A549 (cell line): ENCODE data around the gene PRSS22. TPM values are rescaled to one million over a fixed set of nuclear protein-coding genes. Genes with fewer than 3 reads are reported as not detected.

Source experiments
- ATAC-seq, 2 experiments: fragments of 200-7000 bp in 1 of 2; fragments of >200 bp in 1 of 2; cut with Nextera tagmentation in 1 of 2; cut with Tn5 transposase in 1 of 2; 3 replicates each; pipeline versions ENCODE4 v1.8.0 to v1.9.1; 2018 to 2020; ENCODE audit warnings: mild to moderate bottlenecking in 1 of 2, moderate library complexity in 1 of 2
- CTCF ChIA-PET: fragments of 300-600 bp; sonication (Branson Sonifier 250); formaldehyde crosslinking; extraction: SDS; loops from one replicate; lab custom pipeline; 2021; ENCODE audit warnings: antibody characterized with exemption, inconsistent platforms; lab: Yijun Ruan, JAX
- POLR2A ChIA-PET: fragments of 350-600 bp; formaldehyde crosslinking; extraction: SDS; loops from one replicate; lab custom pipeline; 2021; ENCODE audit warnings: antibody characterized with exemption, inconsistent platforms; lab: Yijun Ruan, JAX
- DNase-seq, 2 experiments: peaks; one replicate each; pipeline versions ENCODE4 v3.0.0 to v3.0.0-alpha.2; 2011 to 2016; ENCODE audit warnings: low read depth in 1 of 2, low spot score in 1 of 2
- FAIRE-seq: peaks from 2 replicates; lab custom pipeline; 2011; peaks lifted over from hg19 to GRCh38; lab: Jason Lieb, UNC
- H3K27ac ChIP-seq, 2 experiments: fragments of >200 bp; sonication (Bioruptor Twin); formaldehyde crosslinking; 3 replicates each; pipeline ENCODE4 v1.5.1; 2016 to 2017
- H3K4me1 ChIP-seq: fragments of >200 bp; sonication (Bioruptor Twin); formaldehyde crosslinking; 3 replicates; pipeline ENCODE4 v1.6.1; 2016
- H3K4me2 ChIP-seq: fragments of >200 bp; sonication (Bioruptor Twin); formaldehyde crosslinking; 3 replicates; pipeline ENCODE4 v1.6.1; 2016
- H3K4me3 ChIP-seq: fragments of >200 bp; sonication (Bioruptor Twin); formaldehyde crosslinking; 3 replicates; pipeline ENCODE4 v1.5.1; 2016
- H3K9me3 ChIP-seq: fragments of >200 bp; sonication (Bioruptor Twin); formaldehyde crosslinking; 3 replicates; pipeline ENCODE4 v1.6.1; 2016
- BHLHE40 ChIP-seq: IDR thresholded peaks from 2 replicates; pipeline ENCODE4 v1.6.1; 2012; ENCODE audit warnings: low read depth, low read length, inconsistent platforms
- CHD2 ChIP-seq: fragments of 150-350 bp; IDR thresholded peaks from 2 replicates; pipeline ENCODE4 v1.6.1; 2014; ENCODE audit warnings: low read length; ENCODE audit not compliant: partially characterized antibody
- EHF ChIP-seq: fragments of 250-450 bp; sonication (Bioruptor Pico); IDR thresholded peaks from 2 replicates; pipeline ENCODE4 v1.5.0; 2020; ENCODE audit warnings: mild to moderate bottlenecking
- EHMT2 ChIP-seq: fragments of 200-600 bp; sonication (generic); IDR thresholded peaks from 2 replicates; pipeline ENCODE4 v1.6.1; 2016; ENCODE audit warnings: antibody characterized with exemption, low read depth, mild to moderate bottlenecking, moderate library complexity
- HDAC2 ChIP-seq: fragments of 200-600 bp; sonication (generic); IDR thresholded peaks from 2 replicates; pipeline ENCODE4 v1.6.1; 2016
- HEYL ChIP-seq: fragments of 250-450 bp; sonication (Bioruptor Pico); IDR thresholded peaks from 2 replicates; pipeline ENCODE4 v1.8.0; 2021; ENCODE audit warnings: mild to moderate bottlenecking, moderate library complexity
- KDM5A ChIP-seq: fragments of 200-600 bp; sonication (generic); IDR thresholded peaks from 2 replicates; pipeline ENCODE4 v1.6.1; 2016; ENCODE audit warnings: antibody characterized with exemption, mild to moderate bottlenecking
- NFE2L2 ChIP-seq: fragments of 150-350 bp; conservative IDR thresholded peaks from 2 replicates; pipeline ENCODE4 v1.6.1; 2014; ENCODE audit warnings: low read length
- PBX3 ChIP-seq: IDR thresholded peaks from 2 replicates; pipeline ENCODE4 v1.6.1; 2012
- POLR2A ChIP-seq: IDR thresholded peaks from 2 replicates; pipeline ENCODE4 v1.6.1; 2012; ENCODE audit warnings: mild to moderate bottlenecking, low read length
- RAD21 ChIP-seq, 2 experiments: fragments of >200 bp in 1 of 2; sonication (Bioruptor Twin) in 1 of 2; formaldehyde crosslinking in 1 of 2; IDR thresholded peaks in 1 of 2; conservative IDR thresholded peaks in 1 of 2; 2 replicates in 1 of 2; 3 replicates in 1 of 2; pipeline ENCODE4 v1.6.1; 2012 to 2018; ENCODE audit warnings: inconsistent platforms in 1 of 2
- RCOR1 ChIP-seq: fragments of 150-350 bp; IDR thresholded peaks from 2 replicates; pipeline ENCODE4 v1.6.1; 2014; ENCODE audit warnings: antibody characterized with exemption, low read length, low read depth
- RNF2 ChIP-seq: fragments of 200-600 bp; sonication (generic); IDR thresholded peaks from 2 replicates; pipeline ENCODE4 v1.6.1; 2016; ENCODE audit warnings: low read depth, mild to moderate bottlenecking, antibody characterized with exemption, moderate library complexity, borderline replicate concordance
- SMC3 ChIP-seq: fragments of >200 bp; sonication (Bioruptor Twin); formaldehyde crosslinking; IDR thresholded peaks from 3 replicates; pipeline ENCODE4 v1.6.1; 2018; ENCODE audit warnings: inconsistent platforms
- USF2 ChIP-seq: fragments of 450-650 bp; IDR thresholded peaks from 2 replicates; pipeline ENCODE4 v1.6.1; 2014; ENCODE audit warnings: antibody characterized with exemption
- ZC3H11A ChIP-seq: fragments of 450-650 bp; IDR thresholded peaks from 2 replicates; pipeline ENCODE4 v1.6.1; 2014; ENCODE audit warnings: antibody characterized with exemption, mild to moderate bottlenecking
- ZSCAN20 ChIP-seq: fragments of 250-450 bp; sonication (Bioruptor Pico); IDR thresholded peaks from 2 replicates; pipeline ENCODE4 v1.8.0; 2022; ENCODE audit warnings: mild to moderate bottlenecking, moderate library complexity
- WGBS: methylation state at CpG from one replicate; pipeline ENCODE4 v1.1.6; 2017; ENCODE audit errors: missing lambda C conversion rate; 5-methylcytosine and 5-hydroxymethylcytosine counted together
- polyA plus RNA-seq, 4 experiments: library from polyadenylated mRNA; depleted of rRNA in 3 of 4; stranded (reverse); fragments of >200 nt; fragmentation: RNase III in 1 of 4; extraction: RNeasy Plus Mini Kit Qiagen cat#74134 plus additional on column Dnase treatment in 1 of 4; gene quantifications; 2 replicates in 3 of 4; 3 replicates in 1 of 4; pipeline ENCODE4 v1.2.3, GENCODE V29; 2011 to 2017
- TF ChIP-seq, protein P1 (sequence below): fragments of 250-450 bp; sonication (Bioruptor Pico); IDR thresholded peaks from 2 replicates; pipeline ENCODE4 v1.5.0; 2021; ENCODE audit warnings: mild to moderate bottlenecking, moderate library complexity, borderline replicate concordance

The PRSS22 gene
- polyA plus RNA-seq, 2 of the 4 experiments (the other 2 are of a cell fraction) = 0.10 TPM; not detected in 1

GRCh38 chr16:2820836-2821486, 37.0 kb downstream of the PRSS22 start:
- ChIA-PET POLR2A (interaction anchor here (1.2 kb wide), 1 partner anchor 47 kb away, joined by 3 read pairs; no protein-coding TSS in a partner anchor), CTCF (interaction anchor here (0.8 to 3.7 kb wide), 2 partner anchors 9 to 73 kb away, joined by 4 to 23 read pairs; no protein-coding TSS in a partner anchor)
- no peak for ATAC-seq
- Histone ChIP-seq H3K4me3 (no peak overlapping the region), H3K9me3 (no peaks in the 10 kb centered on the region), H3K4me2 (no peak overlapping the region), H3K4me1 (no peaks in the 10 kb centered on the region), H3K27ac (no peak overlapping the region)
- DNase-seq = no peak
- TF ChIP-seq POLR2A (no peak), HDAC2 (no peak), EHF (no peak), HEYL (CRISPR knock-in tag) (no peak), SMC3 (no peak), NFE2L2 (no peak), USF2 (no peak), ZSCAN20 (CRISPR knock-in tag) (no peak)
- WGBS = 70% methylated on average over 13 of the region's 14 CpGs
- no peak for FAIRE-seq

DNA sequence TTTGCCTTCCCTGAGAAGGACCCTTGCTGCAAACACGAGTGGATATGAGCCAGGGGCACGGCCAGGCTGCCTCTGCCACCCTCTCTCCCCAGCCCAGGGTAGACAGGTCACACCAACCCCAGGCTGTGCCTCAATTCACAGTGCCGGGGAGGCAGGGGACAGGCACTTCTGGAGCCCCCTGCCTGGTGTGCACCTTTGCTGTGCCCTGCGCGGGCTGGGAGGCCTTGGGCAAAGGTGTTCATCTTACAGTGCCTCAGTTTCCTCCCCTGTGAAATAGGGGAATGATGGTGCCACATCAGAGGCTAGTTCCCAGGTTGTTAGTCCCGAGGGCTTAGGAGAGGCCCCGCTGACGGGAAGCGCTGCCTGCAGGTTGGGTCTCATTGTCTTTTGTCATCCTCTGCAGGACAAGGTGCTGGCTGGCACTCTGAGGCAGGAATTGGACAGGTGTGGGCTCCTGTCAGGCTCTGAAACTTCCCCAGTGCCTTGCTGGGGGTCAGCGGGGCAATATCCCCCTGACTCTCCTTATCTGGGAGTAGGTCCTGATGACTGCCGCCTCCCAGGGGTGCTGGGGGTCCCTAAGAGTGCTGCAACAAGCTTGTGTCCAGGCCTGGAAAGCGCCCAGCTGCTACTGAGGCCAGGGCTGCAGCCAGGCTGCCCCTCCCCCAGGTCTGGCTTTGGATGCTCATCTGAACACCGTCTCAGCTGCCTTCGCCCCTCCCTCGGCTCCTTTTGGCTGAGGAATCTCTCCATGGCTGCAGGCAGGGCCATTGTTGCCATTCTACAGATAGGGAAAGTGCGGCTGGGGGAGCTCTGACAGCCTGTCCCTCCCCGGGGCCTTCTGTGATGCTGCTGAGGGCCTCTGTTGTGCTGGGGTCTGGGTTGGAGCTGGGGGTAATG, 37.8 kb downstream of the PRSS22 start:
- Histone ChIP-seq H3K4me1 (no peaks in the 10 kb centered on the region), H3K4me3 (no peak overlapping the region), H3K27ac (no peak overlapping the region), H3K4me2 (no peak overlapping the region), H3K9me3 (no peaks in the 10 kb centered on the region)
- ChIA-PET CTCF (no interaction called here), POLR2A (no interaction called here)
- TF ChIP-seq RCOR1 (no peak), BHLHE40 (no peak), KDM5A (no peak), ZC3H11A (no peak), PBX3 (no peak), RNF2 (no peak), RAD21 (conservative IDR thresholded peaks at IDR 0.05 in 1 of 2, IDR thresholded peaks at IDR 0.05 in 1 of 2) (no peak), CHD2 (no peak), SMC3 (no peak), EHMT2 (no peak)
- TF ChIP-seq, protein P1, sequence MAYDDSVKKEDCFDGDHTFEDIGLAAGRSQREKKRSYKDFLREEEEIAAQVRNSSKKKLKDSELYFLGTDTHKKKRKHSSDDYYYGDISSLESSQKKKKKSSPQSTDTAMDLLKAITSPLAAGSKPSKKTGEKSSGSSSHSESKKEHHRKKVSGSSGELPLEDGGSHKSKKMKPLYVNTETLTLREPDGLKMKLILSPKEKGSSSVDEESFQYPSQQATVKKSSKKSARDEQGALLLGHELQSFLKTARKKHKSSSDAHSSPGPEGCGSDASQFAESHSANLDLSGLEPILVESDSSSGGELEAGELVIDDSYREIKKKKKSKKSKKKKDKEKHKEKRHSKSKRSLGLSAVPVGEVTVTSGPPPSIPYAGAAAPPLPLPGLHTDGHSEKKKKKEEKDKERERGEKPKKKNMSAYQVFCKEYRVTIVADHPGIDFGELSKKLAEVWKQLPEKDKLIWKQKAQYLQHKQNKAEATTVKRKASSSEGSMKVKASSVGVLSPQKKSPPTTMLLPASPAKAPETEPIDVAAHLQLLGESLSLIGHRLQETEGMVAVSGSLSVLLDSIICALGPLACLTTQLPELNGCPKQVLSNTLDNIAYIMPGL (CRISPR knock-in tag) = no peak
- FAIRE-seq = no peak
- WGBS = 58% methylated on average over 10 of the region's 17 CpGs
- no peak for DNase-seq
- no peak for ATAC-seq
